T-helper 2 cell treated with Interferon-gamma antibody and Interleukin-4, amounts not matched to agents 5 μg/mL and 100 μg/mL, for 36 hours (primary cell): ENCODE data around the gene CACNA1G.

Source experiments
- DNase-seq: peaks from one replicate; pipeline ENCODE4 v3.0.0; 2021; ENCODE audit warnings: low spot score
- H3K27ac Mint-ChIP-seq: one replicate; pipeline ENCODE4 v1.8.0; 2021; ENCODE audit warnings: mild to moderate bottlenecking, mixed read lengths
- H3K27me3 Mint-ChIP-seq: one replicate; pipeline ENCODE4 v1.8.0; 2021; ENCODE audit warnings: low read depth, mixed read lengths
- H3K36me3 Mint-ChIP-seq: one replicate; pipeline ENCODE4 v1.8.0; 2021; ENCODE audit warnings: low read depth, mixed read lengths
- H3K4me1 Mint-ChIP-seq: one replicate; pipeline ENCODE4 v1.8.0; 2021; ENCODE audit warnings: low read depth, mixed read lengths
- H3K4me3 Mint-ChIP-seq: one replicate; pipeline ENCODE4 v1.8.0; 2022; ENCODE audit warnings: mild to moderate bottlenecking, moderate library complexity, mixed read lengths
- H3K9me3 Mint-ChIP-seq: one replicate; pipeline ENCODE4 v1.8.0; 2021; ENCODE audit warnings: mixed read lengths

Gene CACNA1G

GRCh38 chr17:50632637-50633036, 72.1 kb downstream of the CACNA1G start:
- Mint-ChIP-seq H3K36me3 (no peaks in the 10 kb centered on the region), H3K27me3 (peaks cover 74% of the 10 kb centered on the region), H3K27ac (no peak overlapping the region), H3K9me3 (no peaks in the 10 kb centered on the region), H3K4me3 (no peak overlapping the region), H3K4me1 (peaks cover 4% of the 10 kb centered on the region)
- no peak for DNase-seq

GRCh38 chr17:50633683-50634082, 73.2 kb downstream of the CACNA1G start:
- Mint-ChIP-seq H3K4me1 (no peaks in the 10 kb centered on the region), H3K27ac (no peak overlapping the region), H3K36me3 (no peaks in the 10 kb centered on the region), H3K9me3 (no peaks in the 10 kb centered on the region), H3K27me3 (peaks cover 77% of the 10 kb centered on the region), H3K4me3 (no peak overlapping the region)
- no peak for DNase-seq

GRCh38 chr17:50634224-50634914, 73.9 kb downstream of the CACNA1G start, which contains the start of gene ABCC3:
TSS of gene ABCC3 (plus strand) at chr17:50634881. CDS start at chr17:50634937, 56 bp downstream.
- Mint-ChIP-seq H3K9me3 (no peaks in the 10 kb centered on the region), H3K36me3 (no peaks in the 10 kb centered on the region), H3K4me1 (no peaks in the 10 kb centered on the region), H3K27ac (no peak within 1 kb of the TSS), H3K27me3 (peaks cover 75% of the 10 kb centered on the region), H3K4me3 (no peak within 1 kb of the TSS)
- DNase-seq = no peak

- Mint-ChIP-seq H3K27ac (no peak overlapping the region), H3K9me3 (no peaks in the 10 kb centered on the region), H3K4me3 (no peak overlapping the region), H3K36me3 (no peaks in the 10 kb centered on the region), H3K4me1 (no peaks in the 10 kb centered on the region), H3K27me3 (peaks cover 73% of the 10 kb centered on the region)
- no peak for DNase-seq
Observed at GRCh38 chr17:50634915-50635731, 74.6 kb downstream of the CACNA1G start.

GRCh38 chr17:50635732-50635981, 75.1 kb downstream of the CACNA1G start:
- Mint-ChIP-seq H3K27ac (no peak overlapping the region), H3K36me3 (no peaks in the 10 kb centered on the region), H3K4me1 (no peaks in the 10 kb centered on the region), H3K9me3 (no peaks in the 10 kb centered on the region), H3K27me3 (peaks cover 70% of the 10 kb centered on the region), H3K4me3 (no peak overlapping the region)
- DNase-seq = no peak

- Mint-ChIP-seq H3K36me3 (no peaks in the 10 kb centered on the region), H3K27ac (no peak overlapping the region), H3K4me3 (no peak overlapping the region), H3K4me1 (no peaks in the 10 kb centered on the region), H3K27me3 (peaks cover 68% of the 10 kb centered on the region), H3K9me3 (no peaks in the 10 kb centered on the region)
- DNase-seq = no peak
Observed at GRCh38 chr17:50635982-50636803, 75.7 kb downstream of the CACNA1G start.

GRCh38 chr17:50636804-50637195, 76.3 kb downstream of the CACNA1G start:
- Mint-ChIP-seq H3K36me3 (no peaks in the 10 kb centered on the region), H3K4me1 (no peaks in the 10 kb centered on the region), H3K4me3 (no peak overlapping the region), H3K9me3 (no peaks in the 10 kb centered on the region), H3K27ac (no peak overlapping the region), H3K27me3 (peaks cover 65% of the 10 kb centered on the region)
- DNase-seq = no peak

- H3K4me3 Mint-ChIP-seq = no peak overlapping the region
- no peak for DNase-seq
Observed at GRCh38 chr17:50637829-50638605, 77.5 kb downstream of the CACNA1G start.

GRCh38 chr17:50638606-50638965, 78.1 kb downstream of the CACNA1G start:
- no peaks in the 10 kb centered on the region for H3K4me1 Mint-ChIP-seq
- H3K9me3 Mint-ChIP-seq = no peaks in the 10 kb centered on the region
- H3K27me3 Mint-ChIP-seq = peaks cover 48% of the 10 kb centered on the region
- DNase-seq = no peak
- no peaks in the 10 kb centered on the region for H3K36me3 Mint-ChIP-seq
- H3K4me3 Mint-ChIP-seq = no peak overlapping the region
- H3K27ac Mint-ChIP-seq = no peak overlapping the region

More at GRCh38 chr17:50637829-50638605, 77.5 kb downstream of the CACNA1G start:
- Mint-ChIP-seq H3K36me3 (no peaks in the 10 kb centered on the region), H3K4me1 (no peaks in the 10 kb centered on the region), H3K27ac (no peak overlapping the region), H3K27me3 (peaks cover 54% of the 10 kb centered on the region), H3K9me3 (no peaks in the 10 kb centered on the region)

GRCh38 chr17:50638966-50639713, 78.6 kb downstream of the CACNA1G start:
- H3K27ac Mint-ChIP-seq = no peak overlapping the region
- H3K27me3 Mint-ChIP-seq = peaks cover 43% of the 10 kb centered on the region
- no peaks in the 10 kb centered on the region for H3K4me1 Mint-ChIP-seq
- no peak overlapping the region for H3K4me3 Mint-ChIP-seq
- no peak for DNase-seq
- H3K36me3 Mint-ChIP-seq = no peaks in the 10 kb centered on the region
- H3K9me3 Mint-ChIP-seq = no peaks in the 10 kb centered on the region

- Mint-ChIP-seq H3K9me3 (no peaks in the 10 kb centered on the region), H3K36me3 (no peaks in the 10 kb centered on the region), H3K4me1 (no peaks in the 10 kb centered on the region), H3K27ac (no peak overlapping the region), H3K4me3 (no peak overlapping the region), H3K27me3 (peaks cover 33% of the 10 kb centered on the region)
- DNase-seq = no peak
Observed at GRCh38 chr17:50640686-50641351, 80.3 kb downstream of the CACNA1G start.

GRCh38 chr17:50641357-50641756, 80.8 kb downstream of the CACNA1G start:
- Mint-ChIP-seq H3K36me3 (no peaks in the 10 kb centered on the region), H3K9me3 (no peaks in the 10 kb centered on the region), H3K4me3 (no peak overlapping the region), H3K4me1 (no peaks in the 10 kb centered on the region), H3K27me3 (peaks cover 33% of the 10 kb centered on the region), H3K27ac (no peak overlapping the region)
- DNase-seq = no peak
